DMS53 treated with DMSO at 0.1 percent for 48 hours (cell line): ENCODE data around the gene KLHL36.
"Not testable (repeated sequence)": the region's sequence is repeated elsewhere in the genome, so short reads cannot be mapped to it uniquely, and the experiment has no call there.

ENCODE experiments used
- DNase-seq: peaks from one replicate; lab custom pipeline; 2025; ENCODE audit not compliant: unreplicated experiment; lab: John Stamatoyannopoulos, UW

KLHL36 gene

GRCh38 chr16:84667600-84668309 is 19.4 kb downstream of the KLHL36 start:
- no peak for DNase-seq

- no peak for DNase-seq
These were observed 21.8 kb downstream of the KLHL36 start for GRCh38 chr16:84670063-84670462.

- DNase-seq = peak; percentile 57
These were observed 24.2 kb downstream of the KLHL36 start for GRCh38 chr16:84672276-84673202.

- DNase-seq = no peak
These were observed 24.9 kb downstream of the KLHL36 start for GRCh38 chr16:84673203-84673535.

- DNase-seq = no peak
These were observed 25.2 kb downstream of the KLHL36 start for GRCh38 chr16:84673561-84673960.

- DNase-seq = no peak
These were observed 27.1 kb downstream of the KLHL36 start for GRCh38 chr16:84675423-84675822.

GRCh38 chr16:84675884-84676283 is 27.6 kb downstream of the KLHL36 start:
- no peak for DNase-seq

DNA sequence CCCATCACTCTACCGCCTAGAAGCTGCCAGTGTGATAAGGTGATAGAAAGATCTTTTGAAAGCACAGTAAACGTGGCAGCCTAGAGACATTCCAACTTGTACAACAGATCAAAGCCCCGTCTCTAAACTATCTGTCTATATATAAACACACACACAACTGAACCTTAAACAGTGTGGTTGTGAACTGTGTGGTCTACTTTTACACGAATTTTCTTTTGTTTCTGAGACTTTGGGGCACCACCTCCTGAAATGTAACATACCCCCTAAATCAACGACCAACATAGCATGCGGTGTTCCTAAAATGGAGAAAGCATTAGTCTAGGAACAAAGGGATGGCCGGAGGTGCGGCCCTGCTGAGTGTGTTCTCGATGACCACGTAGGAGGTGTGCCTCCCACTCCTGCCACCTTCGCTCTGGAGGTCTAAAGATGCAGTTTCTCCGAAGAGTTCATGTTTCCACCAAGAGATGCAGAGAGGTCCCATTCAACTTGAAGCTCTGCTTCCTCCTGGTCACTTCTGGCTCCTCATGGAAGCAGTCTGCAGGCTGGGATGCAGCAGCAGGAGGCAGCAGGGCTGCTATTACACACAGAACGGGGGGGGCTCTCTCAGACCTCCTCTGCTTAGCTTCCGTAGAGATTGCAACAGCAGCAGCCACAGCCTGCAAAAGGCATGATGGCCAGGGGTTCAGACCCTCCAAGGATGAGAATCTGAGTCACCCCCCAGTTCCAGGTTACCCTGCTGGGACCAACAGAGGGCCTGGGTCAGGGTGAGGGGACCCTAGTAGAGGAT is 28.9 kb downstream of the KLHL36 start:
- no peak for DNase-seq

DNA sequence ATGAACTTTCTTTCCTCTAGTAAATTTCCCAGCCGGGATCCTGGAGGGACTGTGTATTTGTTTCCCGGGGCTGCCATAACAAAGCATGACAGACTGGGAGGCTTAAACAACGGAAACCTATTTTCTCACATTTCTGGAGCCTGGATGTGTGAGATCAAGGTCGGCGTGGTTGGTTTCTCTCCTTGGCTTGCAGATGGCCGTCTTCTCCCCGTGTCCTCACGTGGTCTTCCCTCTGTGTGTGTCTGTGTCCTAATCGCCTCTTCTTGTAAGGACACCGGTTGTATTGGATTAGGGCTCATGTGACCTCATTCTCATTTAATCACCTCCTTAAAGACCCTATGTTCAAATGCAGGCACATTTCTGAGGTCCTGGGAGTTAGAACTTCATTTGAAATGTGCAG is 29.5 kb downstream of the KLHL36 start:
- DNase-seq = no peak

DNA sequence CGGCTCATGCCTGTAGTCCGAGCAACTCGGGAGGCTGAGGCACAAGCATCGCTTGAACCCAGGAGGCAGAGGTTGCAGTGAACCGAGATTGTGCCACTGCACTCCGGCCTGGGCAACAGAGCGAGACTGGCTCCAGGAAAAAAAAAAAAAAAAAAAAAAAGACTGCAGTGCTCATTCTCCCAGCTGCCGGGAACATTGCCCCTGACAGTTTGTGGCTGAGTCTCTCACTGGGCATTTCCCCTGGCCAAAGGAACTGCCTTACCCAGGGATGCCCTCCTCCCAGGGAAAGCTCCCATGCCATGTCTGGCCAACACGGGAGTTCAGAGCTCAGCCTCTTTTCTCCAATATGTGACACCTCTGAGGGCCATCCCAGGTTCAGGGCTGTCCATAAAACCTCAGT is 30.2 kb downstream of the KLHL36 start:
- DNase-seq = no peak

GRCh38 chr16:84680165-84680842 is 32.0 kb downstream of the KLHL36 start:
- DNase-seq = no peak

GRCh38 chr16:84680843-84681629 is 32.7 kb downstream of the KLHL36 start:
- DNase-seq = no peak

- DNase-seq = no peak
These were observed 35.6 kb downstream of the KLHL36 start for GRCh38 chr16:84683691-84684591.

DNA sequence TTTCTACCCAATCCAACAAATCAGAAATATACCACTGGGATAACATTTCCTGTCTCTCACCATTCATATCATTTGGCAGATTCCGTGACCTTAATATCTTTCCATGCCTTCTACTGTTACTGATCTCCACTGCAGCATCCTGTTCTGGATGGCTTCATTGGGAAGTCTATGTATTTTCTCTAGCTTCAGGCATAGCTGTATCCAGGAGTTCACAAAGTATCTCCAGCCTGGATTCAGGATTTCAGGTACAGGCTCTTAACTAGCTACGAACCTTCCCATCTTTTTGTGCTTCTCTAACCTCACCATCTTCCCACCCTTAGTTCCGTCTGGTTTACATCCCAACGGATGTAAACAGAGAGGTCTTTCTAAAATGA is 36.3 kb downstream of the KLHL36 start:
- no peak for DNase-seq

- DNase-seq = no peak
These were observed 36.9 kb downstream of the KLHL36 start for GRCh38 chr16:84685210-84685609.

DNA sequence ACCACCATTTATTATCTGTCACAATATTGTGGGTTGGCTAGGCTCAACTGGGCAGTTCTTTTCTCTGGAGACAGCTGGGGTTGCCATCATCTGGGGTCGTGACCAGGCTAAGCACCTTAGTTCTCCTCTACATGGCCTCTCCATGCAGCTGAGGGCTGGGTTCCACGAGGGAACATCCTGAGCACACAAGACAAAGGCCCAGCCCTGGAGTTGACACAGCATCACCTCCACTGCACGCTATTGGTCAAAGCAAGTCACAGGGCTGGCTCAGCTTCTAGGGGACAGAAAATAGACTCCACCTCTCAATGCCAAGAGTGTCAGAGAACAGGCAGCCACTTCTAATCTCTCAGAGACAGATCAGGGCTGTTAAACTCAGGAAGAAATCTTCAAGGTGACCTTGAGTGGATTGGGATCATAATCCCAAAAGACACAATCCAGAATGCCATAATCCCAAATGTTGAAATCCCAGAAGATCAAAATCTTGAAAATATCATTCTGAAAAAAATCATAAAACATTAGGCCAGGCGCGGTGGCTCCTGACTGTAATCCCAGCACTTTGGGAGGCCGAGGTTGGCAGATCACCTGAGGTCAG is 38.5 kb downstream of the KLHL36 start:
- no peak for DNase-seq

DNA sequence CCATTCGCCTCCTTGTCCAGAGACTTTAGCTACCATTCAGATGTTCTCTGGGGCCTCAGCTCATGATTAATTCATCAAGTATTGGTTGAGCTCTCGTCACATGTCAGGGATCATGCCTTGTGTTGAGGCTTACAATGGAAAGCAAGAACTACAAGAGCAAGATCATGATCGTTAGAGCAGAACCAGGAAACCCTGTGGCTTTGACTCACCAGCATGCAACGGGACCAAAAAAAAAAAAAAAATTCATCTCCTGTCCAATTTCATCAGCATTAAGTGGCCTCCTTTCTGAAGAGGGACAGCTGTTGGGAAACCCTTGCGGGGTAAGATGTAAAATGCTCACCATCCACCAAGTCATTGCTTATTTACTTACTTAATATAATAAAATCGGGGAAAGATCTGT is 39.4 kb downstream of the KLHL36 start:
- no peak for DNase-seq

DNA sequence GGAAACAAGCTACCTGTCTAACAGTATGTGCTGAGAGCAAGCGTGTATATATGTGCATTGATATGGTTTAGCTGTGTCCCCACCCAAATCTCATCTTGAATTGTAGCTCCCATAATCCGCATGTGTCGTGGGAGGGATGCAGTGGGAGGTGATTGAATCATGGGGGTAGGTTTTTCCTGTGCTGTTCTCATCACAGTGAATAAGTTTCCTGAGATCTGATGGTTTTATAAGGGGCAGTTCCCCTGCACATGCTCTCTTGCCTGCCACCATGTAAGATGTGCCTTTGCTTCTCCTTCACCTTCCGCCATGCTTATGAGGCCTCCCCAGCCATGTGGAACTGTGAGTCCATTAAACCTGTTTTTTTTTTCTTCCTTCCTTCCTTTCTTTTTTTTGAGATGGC is 39.9 kb downstream of the KLHL36 start:
- not testable (repeated sequence) for DNase-seq

DNA sequence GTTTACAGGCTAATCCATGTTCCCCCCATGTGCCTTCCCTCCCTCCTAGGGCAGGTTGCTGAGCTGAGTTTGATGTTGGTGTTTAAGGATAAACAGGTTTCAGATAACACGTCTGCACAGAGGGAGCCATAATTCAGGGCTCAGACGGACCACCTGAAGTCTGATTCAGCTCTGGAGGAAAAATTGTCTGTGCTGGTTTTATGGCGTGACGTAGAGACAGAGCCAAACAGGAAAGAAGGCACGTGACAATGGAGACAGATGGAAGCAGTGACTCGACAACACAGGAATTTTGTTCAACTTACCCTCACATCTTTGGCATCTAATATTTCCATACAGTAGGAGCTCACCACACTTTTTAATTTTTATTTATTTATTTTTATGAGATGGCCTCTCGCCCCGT is 40.8 kb downstream of the KLHL36 start:
- DNase-seq = no peak
